HL-60 (cell line): Measurements from ENCODE around the gene NKX2-1.
"Not testable (repeated sequence)": the region's sequence is repeated elsewhere in the genome, so short reads cannot be mapped to it uniquely, and the experiment has no call there.

Experiments
- DNase-seq, 2 experiments: peaks; one replicate each; pipeline ENCODE4 v3.0.0-alpha.2; 2010 to 2020; ENCODE audit warnings: low read depth in 1 of 2, low spot score in 1 of 2
- H3K27ac ChIP-seq: fragments of 250-450 bp; sonication (Bioruptor Pico); replicated peaks from 2 replicates; pipeline ENCODE4 v1.5.1; 2020; ENCODE audit warnings: mild to moderate bottlenecking, moderate library complexity
- H3K27me3 ChIP-seq: fragments of 250-450 bp; sonication (Bioruptor Pico); 2 replicates; pipeline ENCODE4 v1.5.1; 2021; ENCODE audit warnings: mild to moderate bottlenecking, moderate library complexity; ENCODE audit not compliant: insufficient read depth, poor library complexity, severe bottlenecking
- H3K4me3 ChIP-seq: replicated peaks from 2 replicates; pipeline ENCODE4 v1.5.1; 2011; ENCODE audit warnings: mild to moderate bottlenecking, control low read depth, low read length; ENCODE audit not compliant: insufficient read depth
- CTCF ChIP-seq: IDR thresholded peaks from one replicate; pipeline ENCODE4 v1.5.1; 2011; ENCODE audit warnings: low read length, control low read depth, inconsistent platforms; ENCODE audit not compliant: insufficient read depth
- GABPA ChIP-seq: IDR thresholded peaks from 2 replicates; pipeline ENCODE4 v1.6.1; 2012; ENCODE audit warnings: low read depth
- POLR2AphosphoS5 ChIP-seq: IDR thresholded peaks from 2 replicates; pipeline ENCODE4 v1.6.1; 2012; ENCODE audit warnings: low read depth
- REST ChIP-seq: IDR thresholded peaks from 2 replicates; pipeline ENCODE4 v1.6.1; 2012; ENCODE audit warnings: low read depth; ENCODE audit not compliant: insufficient replicate concordance
- SPI1 ChIP-seq: IDR thresholded peaks from 2 replicates; pipeline ENCODE4 v1.6.1; 2012; ENCODE audit warnings: low read depth, mild to moderate bottlenecking, borderline replicate concordance

NKX2-1 gene

GRCh38 chr14:36479344-36479743 is 40.7 kb downstream of the NKX2-1 start:
- no peak for DNase-seq
- no peak overlapping the region for H3K4me3 ChIP-seq
- TF ChIP-seq SPI1, result no peak
- TF ChIP-seq GABPA, result no peak
- TF ChIP-seq POLR2AphosphoS5, result no peak
- TF ChIP-seq REST, result no peak
- TF ChIP-seq CTCF, result no peak
- no peak overlapping the region for H3K27ac ChIP-seq
- H3K27me3 ChIP-seq, result no peaks in the 10 kb centered on the region

GRCh38 chr14:36478782-36479181 is 41.2 kb downstream of the NKX2-1 start:
- DNase-seq, result no peak
- no peak overlapping the region for H3K27ac ChIP-seq
- TF ChIP-seq GABPA (no peak), POLR2AphosphoS5 (no peak), REST (no peak), SPI1 (no peak), CTCF (no peak)

GRCh38 chr14:36477266-36477665 is 42.8 kb downstream of the NKX2-1 start:
- Histone ChIP-seq H3K27me3 (no peaks in the 10 kb centered on the region), H3K4me3 (no peak overlapping the region), H3K27ac (no peak overlapping the region)
- TF ChIP-seq CTCF (no peak), GABPA (no peak), POLR2AphosphoS5 (no peak), SPI1 (no peak), REST (no peak)
- no peak for DNase-seq

More at GRCh38 chr14:36478782-36479181, 41.2 kb downstream of the NKX2-1 start:
- no peak overlapping the region for H3K4me3 ChIP-seq
- H3K27me3 ChIP-seq, result no peaks in the 10 kb centered on the region

DNA sequence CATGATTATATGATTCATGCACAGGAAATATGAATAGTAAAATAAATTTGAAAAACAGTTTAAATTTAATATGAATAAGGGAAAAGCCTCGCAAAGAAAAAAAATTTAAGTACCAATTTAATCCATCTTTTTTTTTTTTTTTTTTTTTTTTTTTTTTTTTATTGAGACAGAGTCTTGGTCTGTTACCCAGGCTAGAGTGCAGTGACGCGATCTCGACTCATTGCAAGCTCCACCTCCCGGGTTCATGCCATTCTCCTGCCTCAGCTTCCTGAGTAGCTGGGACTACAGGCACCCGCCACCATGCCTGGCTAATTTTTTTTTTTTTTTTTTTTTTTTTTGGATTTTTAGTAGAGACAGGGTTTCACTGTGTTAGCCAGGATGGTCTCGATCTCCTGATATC is 44.0 kb downstream of the NKX2-1 start:
- DNase-seq, H3K27ac ChIP-seq, H3K4me3 ChIP-seq, H3K27me3 ChIP-seq: not testable (repeated sequence)
